ENCODE results near the gene CHORDC1.

DNA sequence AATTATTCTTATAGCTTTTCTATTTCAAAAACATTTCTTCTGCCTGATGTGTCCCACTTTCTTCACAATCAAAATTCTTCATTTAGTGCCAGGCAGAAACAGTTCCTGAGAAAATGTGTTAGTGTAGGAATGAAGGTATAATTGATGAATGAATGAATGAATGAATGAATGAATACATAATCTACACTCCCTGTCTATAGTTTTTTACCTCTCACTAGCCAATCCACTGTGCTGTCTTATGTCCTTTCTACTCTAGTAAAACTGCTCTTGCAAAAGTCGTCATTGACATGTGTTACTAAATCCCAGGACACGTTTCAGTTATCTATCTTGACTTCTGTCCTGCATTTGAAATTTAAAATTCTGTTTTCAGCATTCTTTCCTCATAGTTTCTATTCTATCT is 42.9 kb downstream of the CHORDC1 start:
- TF ChIP-seq FOXA1 (IDR thresholded peaks at IDR 0.05): no peak
- no peak for TF ChIP-seq SUZ12 (IDR thresholded peaks at IDR 0.05)
- TF ChIP-seq ARNT (IDR thresholded peaks at IDR 0.05): no peak
- TF ChIP-seq BHLHE40 (IDR thresholded peaks at IDR 0.05; ENCODE audit: borderline replicate concordance): no peak
- no peak for TF ChIP-seq TARDBP (IDR thresholded peaks at IDR 0.05)
- TF ChIP-seq FOXM1 (IDR thresholded peaks at IDR 0.05; ENCODE audit: borderline replicate concordance): no peak
- no peak for TF ChIP-seq SP1 (IDR thresholded peaks at IDR 0.05)
- no peak for TF ChIP-seq PKNOX1 (IDR thresholded peaks at IDR 0.05)
- TF ChIP-seq L3MBTL2 (conservative IDR thresholded peaks at IDR 0.05): no peak

All from HEK293T (cell line).